KMS-11 (cell line): ENCODE data around the gene DMWD.

ENCODE experiments used
- H2AFZ ChIP-seq: fragments of 200-600 bp; sonication (generic); 2 replicates; pipeline ENCODE4 v1.6.1; 2016; ENCODE audit warnings: antibody characterized with exemption, mixed run types, low read depth
- H3K27ac ChIP-seq: fragments of 200-600 bp; sonication (generic); 2 replicates; pipeline ENCODE4 v1.6.1; 2016; ENCODE audit warnings: mild to moderate bottlenecking, mixed run types
- H3K27me3 ChIP-seq: fragments of 200-600 bp; sonication (generic); 2 replicates; pipeline ENCODE4 v1.6.1; 2017; ENCODE audit warnings: mild to moderate bottlenecking, low read depth, mixed run types, moderate library complexity; ENCODE audit not compliant: insufficient read depth
- H3K36me3 ChIP-seq: fragments of 200-600 bp; sonication (generic); 2 replicates; pipeline ENCODE4 v1.6.1; 2017; ENCODE audit warnings: mild to moderate bottlenecking, mixed run types; ENCODE audit not compliant: insufficient read depth
- H3K4me1 ChIP-seq: fragments of 200-600 bp; sonication (generic); 2 replicates; pipeline ENCODE4 v1.6.1; 2016; ENCODE audit warnings: mild to moderate bottlenecking, low read depth, mixed run types; ENCODE audit not compliant: poor library complexity, severe bottlenecking
- H3K4me2 ChIP-seq: fragments of 200-600 bp; sonication (generic); 2 replicates; pipeline ENCODE4 v1.7.0; 2016; ENCODE audit warnings: mild to moderate bottlenecking, mixed run types
- H3K4me3 ChIP-seq: fragments of 200-600 bp; sonication (generic); IDR thresholded peaks from 2 replicates; pipeline ENCODE4 v1.6.1; 2017; ENCODE audit warnings: low read depth, low read length, mixed read lengths; ENCODE audit not compliant: insufficient read depth
- H3K79me2 ChIP-seq: fragments of 200-600 bp; sonication (generic); 2 replicates; pipeline ENCODE4 v1.6.1; 2016; ENCODE audit warnings: low read depth, mixed run types; ENCODE audit not compliant: insufficient read depth
- H3K9ac ChIP-seq: fragments of 200-600 bp; sonication (generic); 2 replicates; pipeline ENCODE4 v1.6.1; 2016; ENCODE audit warnings: mild to moderate bottlenecking, mixed run types
- H4K20me1 ChIP-seq: fragments of 200-600 bp; sonication (generic); 2 replicates; pipeline ENCODE4 v1.6.1; 2016; ENCODE audit warnings: mild to moderate bottlenecking, mixed run types; ENCODE audit not compliant: insufficient read depth
- CTCF ChIP-seq: fragments of 200-600 bp; sonication (generic); conservative IDR thresholded peaks from 2 replicates; pipeline ENCODE4 v1.6.1; 2017; ENCODE audit warnings: low read depth, mild to moderate bottlenecking, antibody characterized with exemption, low read length, moderate library complexity, mixed read lengths

Gene DMWD

GRCh38 chr19:45745606-45746005 is 47.0 kb downstream of the DMWD start:
- Histone ChIP-seq H3K4me1 (no peaks in the 10 kb centered on the region), H2AFZ (no peak overlapping the region), H3K27me3 (peaks cover 19% of the 10 kb centered on the region; the same call in 1 of the 2 replicates), H3K36me3 (no peaks in the 10 kb centered on the region), H3K27ac (no peak overlapping the region), H3K4me2 (no peak overlapping the region), H3K9ac (no peak overlapping the region), H3K79me2 (no peaks in the 10 kb centered on the region), H4K20me1 (no peaks in the 10 kb centered on the region), H3K4me3 (no peak overlapping the region)
- no peak for TF ChIP-seq CTCF

GRCh38 chr19:45742969-45743368 is 49.7 kb downstream of the DMWD start:
- Histone ChIP-seq H4K20me1 (no peaks in the 10 kb centered on the region), H3K4me2 (no peak overlapping the region), H3K79me2 (no peaks in the 10 kb centered on the region), H3K36me3 (no peaks in the 10 kb centered on the region), H3K4me3 (no peak overlapping the region), H2AFZ (no peak overlapping the region), H3K4me1 (no peaks in the 10 kb centered on the region), H3K27ac (no peak overlapping the region), H3K9ac (no peak overlapping the region), H3K27me3 (peaks cover 19% of the 10 kb centered on the region; the same call in 1 of the 2 replicates)
- TF ChIP-seq CTCF: no peak

- Histone ChIP-seq H3K9ac (no peak overlapping the region), H3K27me3 (peaks cover 10% of the 10 kb centered on the region; the same call in 1 of the 2 replicates), H3K27ac (no peak overlapping the region), H2AFZ (no peak overlapping the region), H3K4me3 (no peak overlapping the region), H3K4me1 (no peaks in the 10 kb centered on the region), H3K36me3 (no peaks in the 10 kb centered on the region), H3K79me2 (no peaks in the 10 kb centered on the region), H3K4me2 (no peak overlapping the region), H4K20me1 (no peaks in the 10 kb centered on the region)
- TF ChIP-seq CTCF: no peak
These were observed 52.9 kb downstream of the DMWD start for GRCh38 chr19:45739498-45740439.

- no peaks in the 10 kb centered on the region for H4K20me1 ChIP-seq
- no peak within 1 kb of the TSS for H3K27ac ChIP-seq
- peaks cover 17% of the 10 kb centered on the region for H3K4me1 ChIP-seq
- no peak within 1 kb of the TSS for H3K9ac ChIP-seq
- no peaks in the 10 kb centered on the region for H3K36me3 ChIP-seq
- H3K4me3 ChIP-seq: no peak within 1 kb of the TSS
- H3K27me3 ChIP-seq: no peaks in the 10 kb centered on the region
- H3K4me2 ChIP-seq: no peak within 1 kb of the TSS
- no peak within 1 kb of the TSS for H2AFZ ChIP-seq
- H3K79me2 ChIP-seq: peaks cover 22% of the 10 kb centered on the region
- TF ChIP-seq CTCF: no peak
These were observed 59.4 kb downstream of the DMWD start, which contains the start of gene MEIOSIN for GRCh38 chr19:45733160-45733810. TSS of gene MEIOSIN (plus strand) at chr19:45733439. CDS start at chr19:45735377, 1,938 bp downstream.
